ENCODE measurements around the gene FARS2. TPM values are rescaled to one million over a fixed set of nuclear protein-coding genes. Genes with fewer than 3 reads are reported as not detected.

FARS2 gene
- total and polyA plus RNA-seq, 2 donors (not counting 1 experiment from before 2014, with no cell fraction given), result 11.0 to 18.5 TPM

- no peaks in the 10 kb centered on the region for H4K20me1 ChIP-seq (ENCODE audit: control insufficient read depth, extremely low read depth, insufficient read depth, low read length)
- no peaks in the 10 kb centered on the region for H3K9me3 ChIP-seq (ENCODE audit: control insufficient read depth, insufficient read depth, low read depth, low read length)
- H2AFZ ChIP-seq (ENCODE audit: low read length), result no peak overlapping the region
- H3K27ac ChIP-seq (ENCODE audit: insufficient read depth, low read length), result no peak overlapping the region
- no peak overlapping the region for H3K4me2 ChIP-seq (ENCODE audit: extremely low read depth, insufficient read depth, low read length)
- no peak for TF ChIP-seq CTCF (conservative IDR thresholded peaks at IDR 0.05 in 1 of 2, IDR thresholded peaks at IDR 0.05 in 1 of 2; ENCODE audit: low read depth in 1 of 2, low read length in 2 of 2)
- no peak for TF ChIP-seq EZH2 (IDR thresholded peaks at IDR 0.05; ENCODE audit: low read length, missing control alignments)
- no peaks in the 10 kb centered on the region for H3K27me3 ChIP-seq (ENCODE audit: control insufficient read depth, insufficient read depth, low read length)
- no peak overlapping the region for H3K4me3 ChIP-seq (replicated peaks in 1 of 4; ENCODE audit: control extremely low read depth in 1 of 4, insufficient read depth in 1 of 4, low read depth in 3 of 4, low read length in 4 of 4)
- H3K36me3 ChIP-seq (ENCODE audit: control insufficient read depth, insufficient read depth, low read length), result no peaks in the 10 kb centered on the region
- peak; percentile 56 to 67 for DNase-seq (ENCODE audit: low read depth in 2 of 2)
- peaks cover 17% of the 10 kb centered on the region for H3K4me1 ChIP-seq (ENCODE audit: control insufficient read depth, extremely low read depth, insufficient read depth, low read length)
- H3K79me2 ChIP-seq (ENCODE audit: control insufficient read depth, insufficient read depth, low read length), result no peaks in the 10 kb centered on the region
- H3K9ac ChIP-seq (ENCODE audit: insufficient read depth, low read length), result no peak overlapping the region
Observed at GRCh38 chr6:5670811-5671561, 409.7 kb downstream of the FARS2 start.

- Histone ChIP-seq H3K27ac (ENCODE audit: insufficient read depth, low read length) (peak overlapping the region; percentile 72), H3K36me3 (ENCODE audit: control insufficient read depth, insufficient read depth, low read length) (no peaks in the 10 kb centered on the region), H3K9me3 (ENCODE audit: control insufficient read depth, insufficient read depth, low read depth, low read length) (no peaks in the 10 kb centered on the region), H3K4me3 (replicated peaks in 1 of 4; ENCODE audit: control extremely low read depth in 1 of 4, insufficient read depth in 1 of 4, low read depth in 3 of 4, low read length in 4 of 4) (no peak overlapping the region), H4K20me1 (ENCODE audit: control insufficient read depth, extremely low read depth, insufficient read depth, low read length) (no peaks in the 10 kb centered on the region), H3K4me1 (ENCODE audit: control insufficient read depth, extremely low read depth, insufficient read depth, low read length) (peaks cover 17% of the 10 kb centered on the region), H3K9ac (ENCODE audit: insufficient read depth, low read length) (no peak overlapping the region), H3K27me3 (ENCODE audit: control insufficient read depth, insufficient read depth, low read length) (no peaks in the 10 kb centered on the region), H3K4me2 (ENCODE audit: extremely low read depth, insufficient read depth, low read length) (peak overlapping the region; percentile 30), H3K79me2 (ENCODE audit: control insufficient read depth, insufficient read depth, low read length) (no peaks in the 10 kb centered on the region), H2AFZ (ENCODE audit: low read length) (no peak overlapping the region)
- no peak for TF ChIP-seq EZH2 (IDR thresholded peaks at IDR 0.05; ENCODE audit: low read length, missing control alignments)
- no peak for TF ChIP-seq CTCF (conservative IDR thresholded peaks at IDR 0.05 in 1 of 2, IDR thresholded peaks at IDR 0.05 in 1 of 2; ENCODE audit: low read depth in 1 of 2, low read length in 2 of 2)
- DNase-seq (ENCODE audit: low read depth in 2 of 2), result peak in 1 of 2 donors; percentile 23
Observed at GRCh38 chr6:5671601-5672559, 410.6 kb downstream of the FARS2 start.

- H4K20me1 ChIP-seq (ENCODE audit: control insufficient read depth, extremely low read depth, insufficient read depth, low read length), result no peaks in the 10 kb centered on the region
- no peak overlapping the region for H3K4me3 ChIP-seq (replicated peaks in 1 of 4; ENCODE audit: control extremely low read depth in 1 of 4, insufficient read depth in 1 of 4, low read depth in 3 of 4, low read length in 4 of 4)
- H3K79me2 ChIP-seq (ENCODE audit: control insufficient read depth, insufficient read depth, low read length), result no peaks in the 10 kb centered on the region
- peak overlapping the region; percentile 3 for H3K4me2 ChIP-seq (ENCODE audit: extremely low read depth, insufficient read depth, low read length)
- peak overlapping the region; percentile 72 for H3K27ac ChIP-seq (ENCODE audit: insufficient read depth, low read length)
- no peaks in the 10 kb centered on the region for H3K36me3 ChIP-seq (ENCODE audit: control insufficient read depth, insufficient read depth, low read length)
- no peak for TF ChIP-seq EZH2 (IDR thresholded peaks at IDR 0.05; ENCODE audit: low read length, missing control alignments)
- no peak for TF ChIP-seq CTCF (conservative IDR thresholded peaks at IDR 0.05 in 1 of 2, IDR thresholded peaks at IDR 0.05 in 1 of 2; ENCODE audit: low read depth in 1 of 2, low read length in 2 of 2)
- peaks cover 17% of the 10 kb centered on the region for H3K4me1 ChIP-seq (ENCODE audit: control insufficient read depth, extremely low read depth, insufficient read depth, low read length)
- H2AFZ ChIP-seq (ENCODE audit: low read length), result no peak overlapping the region
- no peak overlapping the region for H3K9ac ChIP-seq (ENCODE audit: insufficient read depth, low read length)
- peak; percentile 89 to 91 for DNase-seq (ENCODE audit: low read depth in 2 of 2)
- H3K27me3 ChIP-seq (ENCODE audit: control insufficient read depth, insufficient read depth, low read length), result no peaks in the 10 kb centered on the region
- H3K9me3 ChIP-seq (ENCODE audit: control insufficient read depth, insufficient read depth, low read depth, low read length), result no peaks in the 10 kb centered on the region
Observed at GRCh38 chr6:5672581-5673011, 411.3 kb downstream of the FARS2 start.

Data from fibroblast of lung (primary cell).